Natural killer cell (primary cell): ENCODE measurements around the gene CHM. TPM values are rescaled to one million over a fixed set of nuclear protein-coding genes. Genes with fewer than 3 reads are reported as not detected.
"Not testable (repeated sequence)": the region's sequence is repeated elsewhere in the genome, so short reads cannot be mapped to it uniquely, and the experiment has no call there.

Experiments used
- ATAC-seq, 3 donors: fragments of 150-1000 bp in 2 of 3; fragments of 200-7000 bp in 1 of 3; cut with Tn5 transposase; 1 replicate in 1 of 3; 2 replicates in 2 of 3; pipeline ENCODE4 v1.10.0; 2021; ENCODE audit warnings: mild to moderate bottlenecking in 2 of 3, moderate library complexity in 2 of 3
- DNase-seq, 2 donors: peaks; one replicate each; pipeline versions ENCODE4 v3.0.0 to v3.0.0-alpha.2; 2013 to 2021; ENCODE audit warnings: mixed read lengths in 1 of 2
- H3K27ac ChIP-seq: one replicate; pipeline ENCODE4 v1.5.1; 2013; ENCODE audit warnings: mild to moderate bottlenecking, low read length
- H3K27me3 ChIP-seq: one replicate; pipeline ENCODE4 v1.6.1; 2013; ENCODE audit warnings: low read length; ENCODE audit not compliant: control insufficient read depth, insufficient read depth
- H3K36me3 ChIP-seq: one replicate; pipeline ENCODE4 v1.6.1; 2013; ENCODE audit warnings: low read length; ENCODE audit not compliant: control insufficient read depth, insufficient read depth
- H3K4me1 ChIP-seq: one replicate; pipeline ENCODE4 v1.6.1; 2013; ENCODE audit warnings: low read length; ENCODE audit not compliant: control insufficient read depth, insufficient read depth
- H3K4me3 ChIP-seq: one replicate; pipeline ENCODE4 v1.5.1; 2013; ENCODE audit warnings: low read length
- H3K9me3 ChIP-seq: one replicate; pipeline ENCODE4 v1.6.1; 2013; ENCODE audit warnings: low read length; ENCODE audit not compliant: control insufficient read depth, insufficient read depth
- H3K27ac Mint-ChIP-seq, 2 donors: one replicate each; pipeline ENCODE4 v1.8.0; 2022; ENCODE audit warnings: mild to moderate bottlenecking in 2 of 2, mixed read lengths in 2 of 2, moderate library complexity in 1 of 2
- H3K27me3 Mint-ChIP-seq, 2 donors: one replicate each; pipeline ENCODE4 v1.8.0; 2022; ENCODE audit warnings: low read depth in 2 of 2, mixed read lengths in 2 of 2
- H3K36me3 Mint-ChIP-seq: one replicate; pipeline ENCODE4 v1.8.0; 2022; ENCODE audit warnings: mixed read lengths
- H3K4me1 Mint-ChIP-seq, 2 donors: one replicate each; pipeline ENCODE4 v1.8.0; 2022; ENCODE audit warnings: mixed read lengths in 2 of 2
- H3K4me3 Mint-ChIP-seq: one replicate; pipeline ENCODE4 v1.8.0; 2022; ENCODE audit warnings: mild to moderate bottlenecking, moderate library complexity, mixed read lengths
- H3K9me3 Mint-ChIP-seq, 2 donors: one replicate each; pipeline ENCODE4 v1.8.0; 2022; ENCODE audit warnings: mixed read lengths in 2 of 2
- CTCF ChIP-seq: fragments of 200-600 bp; IDR thresholded peaks from one replicate; pipeline ENCODE4 v1.8.0; 2022; ENCODE audit warnings: antibody characterized with exemption
- WGBS: methylation state at CpG from one replicate; pipeline ENCODE4 v1.1.7; 2013; ENCODE audit warnings: missing lambda C conversion rate; ENCODE audit not compliant: insufficient coverage; 5-methylcytosine and 5-hydroxymethylcytosine counted together
- intact Hi-C: fragments of 100-400 bp; cut with micrococcal nuclease; formaldehyde crosslinking; loops from one replicate; pipeline ENCODE4 v1.14.2; 2022
- total RNA-seq, 4 donors: library from RNA; stranded (reverse); fragments of 120-200 nt in 1 of 4; gene quantifications; one replicate each; pipeline versions ENCODE4 v1.2.3 to v1.2.4, GENCODE V29; 2013 to 2022

The CHM gene
- total RNA-seq, 3 donors from 2014 or later (not counting 1 experiment from before 2014, with no cell fraction given), result 11.8 to 20.2 (median 16.5) TPM

DNA sequence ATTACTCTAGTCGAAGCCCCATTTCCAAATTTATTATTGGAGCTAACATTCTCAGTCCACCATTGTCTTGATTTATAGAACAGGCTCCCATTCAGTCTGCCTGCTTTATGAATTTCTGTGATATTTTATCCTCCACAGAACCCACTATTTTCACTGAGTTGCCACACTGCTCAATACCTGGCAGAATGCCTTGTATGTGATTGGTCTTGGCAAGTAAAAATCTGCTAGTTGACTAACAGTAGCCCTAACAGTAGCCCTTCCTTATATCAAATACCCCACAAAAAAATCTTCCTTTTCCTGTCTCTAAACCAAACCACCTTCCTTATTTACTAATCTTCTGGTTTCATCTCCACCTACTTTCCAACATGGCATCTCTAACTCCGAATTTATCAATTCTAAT lies 82.6 kb downstream of the CHM start:
- no peaks in the 10 kb centered on the region for H3K4me1 ChIP-seq
- no peaks in the 10 kb centered on the region for H3K9me3 Mint-ChIP-seq
- H3K9me3 ChIP-seq, result no peaks in the 10 kb centered on the region
- H3K36me3 Mint-ChIP-seq, result no peaks in the 10 kb centered on the region
- no peaks in the 10 kb centered on the region for H3K27me3 ChIP-seq
- ATAC-seq (no peak), DNase-seq (no peak)
- H3K27me3 Mint-ChIP-seq, result no peaks in the 10 kb centered on the region
- WGBS, result 0% methylated on average over 1 of the region's 2 CpGs
- no peaks in the 10 kb centered on the region for H3K36me3 ChIP-seq
- H3K4me3 ChIP-seq, result no peak overlapping the region
- intact Hi-C loops, result no loop called here
- no peaks in the 10 kb centered on the region for H3K4me1 Mint-ChIP-seq
- H3K4me3 Mint-ChIP-seq, result no peak overlapping the region
- H3K27ac ChIP-seq, result no peak overlapping the region
- no peak for TF ChIP-seq CTCF
- no peak overlapping the region for H3K27ac Mint-ChIP-seq

GRCh38 chrX:85963736-85964135 lies 83.6 kb downstream of the CHM start:
- Mint-ChIP-seq H3K4me3 (no peak overlapping the region), H3K9me3 (no peaks in the 10 kb centered on the region)
- WGBS, result 83% methylated on average over 2 of the region's 5 CpGs

GRCh38 chrX:85955510-85955909 lies 91.8 kb downstream of the CHM start:
- DNase-seq (no peak), ATAC-seq (peak in 2 of 3 donors; percentile 70 to 72)
- no peak overlapping the region for H3K27ac ChIP-seq
- Mint-ChIP-seq H3K27ac (peak overlapping the region in 1 of 2 donors; percentile 43), H3K9me3 (no peaks in the 10 kb centered on the region), H3K4me1 (peaks cover 0 to 5% of the 10 kb centered on the region in 2 donors), H3K36me3 (peaks cover 12% of the 10 kb centered on the region), H3K4me3 (no peak overlapping the region), H3K27me3 (no peaks in the 10 kb centered on the region)
- no peak overlapping the region for H3K4me3 ChIP-seq
- intact Hi-C loops, result no loop called here
- no peak for TF ChIP-seq CTCF
- no peaks in the 10 kb centered on the region for H3K9me3 ChIP-seq
- peaks cover 7% of the 10 kb centered on the region for H3K36me3 ChIP-seq
- WGBS, result 80% methylated on average over 1 of the region's 3 CpGs
- H3K4me1 ChIP-seq, result no peaks in the 10 kb centered on the region
- H3K27me3 ChIP-seq, result no peaks in the 10 kb centered on the region

More at GRCh38 chrX:85963736-85964135, 83.6 kb downstream of the CHM start:
- no peak for DNase-seq
- Mint-ChIP-seq H3K27me3 (no peaks in the 10 kb centered on the region), H3K27ac (no peak overlapping the region), H3K4me1 (no peaks in the 10 kb centered on the region), H3K36me3 (no peaks in the 10 kb centered on the region)
- ATAC-seq, result no peak
- H3K9me3 ChIP-seq, result no peaks in the 10 kb centered on the region
- H3K4me3 ChIP-seq, result no peak overlapping the region
- H3K36me3 ChIP-seq, result no peaks in the 10 kb centered on the region
- H3K27ac ChIP-seq, result no peak overlapping the region
- no peaks in the 10 kb centered on the region for H3K4me1 ChIP-seq
- intact Hi-C loops, result no loop called here
- H3K27me3 ChIP-seq, result no peaks in the 10 kb centered on the region
- TF ChIP-seq CTCF, result no peak

DNA sequence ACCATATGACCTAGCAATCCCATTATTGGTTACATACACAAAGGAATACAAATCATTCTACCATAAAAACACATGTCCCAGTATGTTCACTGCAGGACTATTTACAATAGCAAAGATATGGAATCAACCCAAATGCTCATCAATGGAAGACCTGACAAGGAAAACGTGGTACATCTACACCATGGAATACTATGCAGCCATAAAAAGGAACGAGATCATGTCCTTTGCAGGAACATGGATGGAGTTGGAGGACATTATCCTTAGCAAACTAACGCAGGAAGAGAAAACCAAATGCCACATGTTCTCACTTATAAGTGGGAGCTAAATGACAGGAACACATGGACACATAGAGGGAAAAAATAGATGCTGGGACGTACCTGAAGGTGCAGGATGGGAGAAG lies 102.6 kb downstream of the CHM start:
- intact Hi-C loops, ATAC-seq, H3K9me3 ChIP-seq, H3K4me1 Mint-ChIP-seq, H3K4me1 ChIP-seq, DNase-seq, H3K4me3 ChIP-seq, H3K27ac Mint-ChIP-seq, H3K27me3 Mint-ChIP-seq, H3K4me3 Mint-ChIP-seq, H3K9me3 Mint-ChIP-seq, H3K27me3 ChIP-seq, H3K27ac ChIP-seq, H3K36me3 ChIP-seq: not testable (repeated sequence)
- H3K36me3 Mint-ChIP-seq, result peaks cover 23% of the 10 kb centered on the region
- no CpG with 5 or more reads among the region's 4 CpGs for WGBS
